CD4-positive, alpha-beta T cell treated with Interleukin-12 subunit alpha and Interleukin-12 subunit beta, for 1 hour (primary cell): ENCODE data around the gene SHROOM3.

Experiments
- DNase-seq: peaks from one replicate; pipeline ENCODE4 v3.0.0-alpha.2; 2020

SHROOM3 gene

GRCh38 chr4:76545226-76545884, 110.3 kb downstream of the SHROOM3 start:
- no peak for DNase-seq

- DNase-seq, result no peak
Observed at GRCh38 chr4:76546327-76546726, 111.3 kb downstream of the SHROOM3 start.

- no peak for DNase-seq
Observed at GRCh38 chr4:76546759-76547742, 112.0 kb downstream of the SHROOM3 start.

GRCh38 chr4:76548704-76549103, 113.7 kb downstream of the SHROOM3 start:
- no peak for DNase-seq

GRCh38 chr4:76549765-76550164, 114.7 kb downstream of the SHROOM3 start:
- no peak for DNase-seq

- no peak for DNase-seq
Observed at GRCh38 chr4:76550966-76551780, 116.1 kb downstream of the SHROOM3 start.

GRCh38 chr4:76554630-76555029, 119.6 kb downstream of the SHROOM3 start:
- DNase-seq, result no peak

- no peak for DNase-seq
Observed at GRCh38 chr4:76556452-76556851, 121.4 kb downstream of the SHROOM3 start.

- DNase-seq, result no peak
Observed at GRCh38 chr4:76558396-76559235, 123.6 kb downstream of the SHROOM3 start.

GRCh38 chr4:76559236-76560071, 124.4 kb downstream of the SHROOM3 start:
- DNase-seq, result no peak

- DNase-seq, result no peak
Observed at GRCh38 chr4:76562161-76562560, 127.1 kb downstream of the SHROOM3 start.

GRCh38 chr4:76562836-76563453, 127.9 kb downstream of the SHROOM3 start:
- DNase-seq, result no peak

GRCh38 chr4:76563454-76564122, 128.6 kb downstream of the SHROOM3 start:
- DNase-seq, result no peak

GRCh38 chr4:76564123-76564915, 129.3 kb downstream of the SHROOM3 start:
- DNase-seq, result no peak

GRCh38 chr4:76568262-76568661, 133.2 kb downstream of the SHROOM3 start:
- no peak for DNase-seq

GRCh38 chr4:76569225-76569624, 134.2 kb downstream of the SHROOM3 start:
- no peak for DNase-seq

GRCh38 chr4:76569706-76570105, 134.7 kb downstream of the SHROOM3 start:
- no peak for DNase-seq

- DNase-seq, result no peak
Observed at GRCh38 chr4:76570141-76570973, 135.3 kb downstream of the SHROOM3 start.
